ENCODE data around the gene FBLN2.

DNA sequence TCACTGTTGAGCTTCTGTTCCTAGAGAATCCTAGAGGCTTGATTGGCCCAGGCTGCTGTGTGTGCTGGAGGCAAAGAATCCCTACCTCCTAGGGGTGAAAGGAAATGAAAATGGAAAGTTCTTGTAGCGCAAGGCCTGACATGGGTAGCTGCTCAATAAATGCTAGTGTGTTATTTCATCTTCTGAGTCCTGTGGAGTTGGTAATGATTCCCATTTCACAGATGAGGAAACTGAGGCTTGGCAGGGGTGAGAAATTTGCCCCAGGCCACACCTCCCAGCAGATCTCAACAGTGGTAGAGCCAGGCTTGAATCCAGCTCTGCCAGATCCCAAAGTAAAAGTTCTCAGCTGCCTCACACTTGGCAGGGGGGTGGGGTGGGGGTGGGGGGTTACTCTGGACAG is 42.7 kb upstream of the FBLN2 start:
- TF ChIP-seq, protein P1, sequence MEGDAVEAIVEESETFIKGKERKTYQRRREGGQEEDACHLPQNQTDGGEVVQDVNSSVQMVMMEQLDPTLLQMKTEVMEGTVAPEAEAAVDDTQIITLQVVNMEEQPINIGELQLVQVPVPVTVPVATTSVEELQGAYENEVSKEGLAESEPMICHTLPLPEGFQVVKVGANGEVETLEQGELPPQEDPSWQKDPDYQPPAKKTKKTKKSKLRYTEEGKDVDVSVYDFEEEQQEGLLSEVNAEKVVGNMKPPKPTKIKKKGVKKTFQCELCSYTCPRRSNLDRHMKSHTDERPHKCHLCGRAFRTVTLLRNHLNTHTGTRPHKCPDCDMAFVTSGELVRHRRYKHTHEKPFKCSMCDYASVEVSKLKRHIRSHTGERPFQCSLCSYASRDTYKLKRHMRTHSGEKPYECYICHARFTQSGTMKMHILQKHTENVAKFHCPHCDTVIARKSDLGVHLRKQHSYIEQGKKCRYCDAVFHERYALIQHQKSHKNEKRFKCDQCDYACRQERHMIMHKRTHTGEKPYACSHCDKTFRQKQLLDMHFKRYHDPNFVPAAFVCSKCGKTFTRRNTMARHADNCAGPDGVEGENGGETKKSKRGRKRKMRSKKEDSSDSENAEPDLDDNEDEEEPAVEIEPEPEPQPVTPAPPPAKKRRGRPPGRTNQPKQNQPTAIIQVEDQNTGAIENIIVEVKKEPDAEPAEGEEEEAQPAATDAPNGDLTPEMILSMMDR (IDR thresholded peaks at IDR 0.05), result no peak
- TF ChIP-seq POLR2A (IDR thresholded peaks at IDR 0.05; ENCODE audit: low read depth) (no peak), EP300 (IDR thresholded peaks at IDR 0.05) (no peak)

All from esophagus muscularis mucosa (tissue), 4 donors.